K562 (cell line): ENCODE measurements around the gene SLC12A1. TPM values are rescaled to one million over a fixed set of nuclear protein-coding genes. Genes with fewer than 3 reads are reported as not detected.

ENCODE experiments used
- ELK3 ChIP-seq: fragments of 450-650 bp; formaldehyde crosslinking; IDR thresholded peaks from 2 replicates; pipeline ENCODE4 v1.4.0; 2020; ENCODE audit warnings: mild to moderate bottlenecking
- HDGF ChIP-seq: fragments of 450-650 bp; IDR thresholded peaks from 2 replicates; pipeline ENCODE4 v1.6.1; 2016
- HES1 ChIP-seq: fragments of 450-650 bp; IDR thresholded peaks from 2 replicates; pipeline ENCODE4 v1.6.1; 2016; ENCODE audit warnings: low read depth, mild to moderate bottlenecking, moderate library complexity
- RAD21 ChIP-seq, 2 experiments: fragments of 250-450 bp in 1 of 2; fragments of 450-650 bp in 1 of 2; sonication (Bioruptor Pico) in 1 of 2; formaldehyde crosslinking in 1 of 2; IDR thresholded peaks in 1 of 2; conservative IDR thresholded peaks in 1 of 2; 2 replicates each; pipeline versions ENCODE4 v1.4.0 to v1.8.0; 2020 to 2022; ENCODE audit warnings: mild to moderate bottlenecking in 2 of 2, moderate library complexity in 1 of 2
- REST ChIP-seq, 2 experiments: fragments of 450-650 bp; formaldehyde crosslinking in 1 of 2; IDR thresholded peaks; 2 replicates each; pipeline versions ENCODE4 v1.4.0 to v1.6.1; 2014 to 2020; ENCODE audit warnings: mild to moderate bottlenecking in 2 of 2, borderline replicate concordance in 1 of 2, low read depth in 1 of 2
- SMC3 ChIP-seq: conservative IDR thresholded peaks from 2 replicates; pipeline ENCODE4 v1.6.1; 2011; ENCODE audit warnings: low read depth, low read length, improper control_type of control experiment; ENCODE audit not compliant: insufficient read depth
- STAG1 ChIP-seq: sonication (generic); formaldehyde crosslinking; IDR thresholded peaks from 2 replicates; pipeline ENCODE4 v1.5.0; 2020; ENCODE audit warnings: missing genetic modification reagents, borderline replicate concordance
- ZBTB1 ChIP-seq: sonication (generic); formaldehyde crosslinking; IDR thresholded peaks from 2 replicates; pipeline ENCODE4 v1.8.1; 2023; ENCODE audit warnings: missing genetic modification reagents, low read depth, mild to moderate bottlenecking, borderline replicate concordance
- ZNF239 ChIP-seq: fragments of 250-450 bp; sonication (Bioruptor Pico); IDR thresholded peaks from 2 replicates; pipeline ENCODE4 v1.4.0; 2020; ENCODE audit warnings: mild to moderate bottlenecking
- ZNF324 ChIP-seq: fragments of 250-450 bp; sonication (Bioruptor Pico); IDR thresholded peaks from 2 replicates; pipeline ENCODE4 v1.4.0; 2020; ENCODE audit warnings: mild to moderate bottlenecking
- polyA plus RNA-seq, 8 experiments: library from polyadenylated mRNA; depleted of rRNA in 4 of 8; stranded (reverse) in 5 of 8; unstranded in 3 of 8; fragments of >200 nt; fragmentation: Nextera tagmentation in 2 of 8; fragmentation: Illumina TruSeq in 1 of 8; extraction: Ambion mirVana in 2 of 8; extraction: Trizol in 1 of 8; gene quantifications; 2 replicates each; pipeline versions ENCODE4 v1.2.1 to v1.2.3, GENCODE V29; 2011 to 2014; ENCODE audit warnings: inconsistent platforms in 1 of 8, missing spikeins in 1 of 8
- total RNA-seq, 7 experiments: library from RNA; depleted of rRNA in 6 of 7; stranded (reverse); fragments of >200 nt in 6 of 7; fragmentation: Illumina TruSeq in 2 of 7; extraction: Trizol in 2 of 7; gene quantifications; 2 replicates each; pipeline versions ENCODE4 v1.2.1 to v1.2.3, GENCODE V29; 2011 to 2021; ENCODE audit warnings: low replicate concordance in 1 of 7

The SLC12A1 gene
- total and polyA plus RNA-seq, 9 of the 15 experiments (the other 6 are each of a cell fraction or from before 2014, with no cell fraction given), result not detected

- peak; percentile 9; the same call in 1 of the 2 replicates for TF ChIP-seq REST (IDR thresholded peaks at IDR 0.05; ENCODE audit: borderline replicate concordance)
- no peak for TF ChIP-seq REST (CRISPR knock-in tag; IDR thresholded peaks at IDR 0.05; ENCODE audit: low read depth)
- TF ChIP-seq ZNF239 (CRISPR knock-in tag), result no peak
- TF ChIP-seq ELK3 (CRISPR knock-in tag), result no peak
- no peak for TF ChIP-seq HES1
- TF ChIP-seq ZBTB1 (CRISPR knock-in tag), result no peak
- TF ChIP-seq STAG1 (CRISPR knock-in tag), result peak; percentile 48; the same call in 1 of the 2 replicates
- no peak for TF ChIP-seq SMC3
- no peak for TF ChIP-seq HDGF
- TF ChIP-seq ZNF324 (CRISPR knock-in tag), result no peak
- peak; percentile 29 to 42; a peak in 3 of 4 replicates for TF ChIP-seq RAD21 (CRISPR knock-in tag; conservative IDR thresholded peaks at IDR 0.05 in 1 of 2, IDR thresholded peaks at IDR 0.05 in 1 of 2)
Measured at GRCh38 chr15:48336940-48337339, 130.8 kb downstream of the SLC12A1 start (continued).
